Type B pancreatic cell (in vitro differentiated cells): ENCODE measurements around the gene COA1. TPM values are rescaled to one million over a fixed set of nuclear protein-coding genes. Genes with fewer than 3 reads are reported as not detected.

Source experiments
- DNase-seq: peaks from one replicate; pipeline ENCODE4 v3.0.0; 2021; ENCODE audit warnings: mixed read lengths; ENCODE audit not compliant: unreplicated experiment; ENCODE audit errors: extremely low spot score
- H3K27ac Mint-ChIP-seq: 2 replicates; pipeline ENCODE4 v1.8.0; 2021; ENCODE audit warnings: mild to moderate bottlenecking, mixed read lengths
- H3K27me3 Mint-ChIP-seq: 2 replicates; pipeline ENCODE4 v1.8.0; 2021; ENCODE audit warnings: mixed read lengths
- H3K36me3 Mint-ChIP-seq: 2 replicates; pipeline ENCODE4 v1.8.0; 2021; ENCODE audit warnings: mixed read lengths
- H3K4me1 Mint-ChIP-seq: one replicate; pipeline ENCODE4 v1.8.0; 2021; ENCODE audit warnings: mixed read lengths; ENCODE audit not compliant: unreplicated experiment
- H3K4me3 Mint-ChIP-seq: 2 replicates; pipeline ENCODE4 v1.8.0; 2021; ENCODE audit warnings: mild to moderate bottlenecking, mixed read lengths
- H3K9me3 Mint-ChIP-seq: 2 replicates; pipeline ENCODE4 v1.8.0; 2021; ENCODE audit warnings: mixed read lengths
- CTCF ChIP-seq: fragments of 200-600 bp; sonication (generic); conservative IDR thresholded peaks from 2 replicates; pipeline ENCODE4 v1.5.0; 2021; ENCODE audit warnings: antibody characterized with exemption, mild to moderate bottlenecking
- total RNA-seq: library from RNA; stranded (reverse); gene quantifications from 2 replicates; pipeline ENCODE4 v1.2.1, GENCODE V29; 2021; ENCODE audit warnings: low replicate concordance

The COA1 gene
- total RNA-seq, 1 donor from 2014 or later, result 75.3 TPM

- Mint-ChIP-seq H3K27ac (no peak overlapping the region), H3K9me3 (no peaks in the 10 kb centered on the region)
These were observed 111.2 kb downstream of the COA1 start for GRCh38 chr7:43618073-43618472.

DNA sequence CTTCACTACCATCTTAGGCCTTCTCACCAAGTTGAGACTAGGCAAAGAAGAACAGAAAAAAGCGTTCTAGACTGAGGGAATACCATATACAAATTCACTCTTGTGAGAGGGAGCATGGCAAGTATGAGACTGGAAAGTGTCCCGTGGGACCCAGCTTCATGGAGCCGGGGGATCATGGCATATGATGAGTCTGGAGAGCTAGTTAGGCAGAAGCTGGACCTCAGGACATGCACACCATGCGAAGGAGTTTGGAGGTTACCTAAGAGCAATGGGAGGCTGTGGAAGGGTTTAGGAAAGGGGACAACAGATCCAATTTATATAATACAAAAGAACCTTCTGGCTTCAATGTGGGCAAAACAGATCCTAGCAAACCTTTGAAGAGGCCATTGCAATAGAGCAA is 112.3 kb downstream of the COA1 start:
- H3K4me1 Mint-ChIP-seq, result peaks cover 4% of the 10 kb centered on the region
- peaks cover 14% of the 10 kb centered on the region for H3K36me3 Mint-ChIP-seq
- no peaks in the 10 kb centered on the region for H3K27me3 Mint-ChIP-seq
- H3K27ac Mint-ChIP-seq, result no peak overlapping the region
- no peaks in the 10 kb centered on the region for H3K9me3 Mint-ChIP-seq
- no peak overlapping the region for H3K4me3 Mint-ChIP-seq
- TF ChIP-seq CTCF, result no peak
- no peak for DNase-seq

More at GRCh38 chr7:43618073-43618472, 111.2 kb downstream of the COA1 start:
- Mint-ChIP-seq H3K36me3 (peaks cover 15% of the 10 kb centered on the region), H3K4me3 (no peak overlapping the region), H3K27me3 (no peaks in the 10 kb centered on the region), H3K4me1 (no peaks in the 10 kb centered on the region)
- no peak for DNase-seq
- no peak for TF ChIP-seq CTCF

DNA sequence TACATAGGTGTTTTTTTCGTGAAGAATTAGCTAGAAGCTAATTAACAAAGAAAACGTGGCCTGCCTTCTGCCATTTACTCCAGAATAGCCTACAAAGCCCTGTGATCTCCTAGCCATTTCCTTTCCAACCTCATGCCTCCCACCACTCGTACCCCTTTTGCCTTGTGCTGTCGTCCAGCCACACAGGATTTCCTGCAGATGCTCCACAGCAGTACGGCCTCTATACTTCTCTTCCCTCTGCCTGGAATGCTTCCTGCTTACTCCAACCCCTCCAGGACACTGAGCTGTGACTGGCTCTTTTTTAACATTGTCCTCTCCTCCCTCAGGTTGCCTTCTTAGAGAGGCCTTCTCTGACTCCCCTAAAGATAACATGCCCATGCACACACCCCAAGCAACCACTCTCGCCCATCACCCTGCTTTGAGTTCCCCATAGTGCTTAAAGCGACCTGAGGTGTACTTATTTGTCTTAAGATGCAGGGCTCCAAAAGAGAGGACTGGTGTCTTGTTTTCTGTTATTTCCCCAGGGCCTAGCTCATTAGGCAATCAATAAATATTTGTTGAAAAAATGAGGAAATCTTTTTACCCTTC is 113.7 kb downstream of the COA1 start:
- Mint-ChIP-seq H3K4me3 (no peak overlapping the region), H3K9me3 (no peaks in the 10 kb centered on the region), H3K36me3 (peaks cover 14% of the 10 kb centered on the region), H3K27ac (no peak overlapping the region), H3K27me3 (no peaks in the 10 kb centered on the region), H3K4me1 (peaks cover 4% of the 10 kb centered on the region)
- DNase-seq, result no peak
- TF ChIP-seq CTCF, result no peak

- TF ChIP-seq CTCF, result no peak
- peaks cover 4% of the 10 kb centered on the region for H3K4me1 Mint-ChIP-seq
- no peaks in the 10 kb centered on the region for H3K9me3 Mint-ChIP-seq
- no peak overlapping the region for H3K27ac Mint-ChIP-seq
- no peak for DNase-seq
- no peak overlapping the region for H3K4me3 Mint-ChIP-seq
- peaks cover 24% of the 10 kb centered on the region for H3K36me3 Mint-ChIP-seq
- no peaks in the 10 kb centered on the region for H3K27me3 Mint-ChIP-seq
These were observed 116.4 kb downstream of the COA1 start for GRCh38 chr7:43612599-43613589.

GRCh38 chr7:43612128-43612527 is 117.2 kb downstream of the COA1 start:
- Mint-ChIP-seq H3K4me1 (peaks cover 4% of the 10 kb centered on the region), H3K27me3 (no peaks in the 10 kb centered on the region), H3K36me3 (peaks cover 24% of the 10 kb centered on the region)

More at GRCh38 chr7:43612128-43612527, 117.2 kb downstream of the COA1 start:
- no peak for DNase-seq
- TF ChIP-seq CTCF, result no peak
- no peak overlapping the region for H3K4me3 Mint-ChIP-seq
- H3K27ac Mint-ChIP-seq, result no peak overlapping the region
- no peaks in the 10 kb centered on the region for H3K9me3 Mint-ChIP-seq
